Ectodermal cell (in vitro differentiated cells): Measurements from ENCODE around the gene GRIK5. TPM values are rescaled to one million over a fixed set of nuclear protein-coding genes. Genes with fewer than 3 reads are reported as not detected.

Experiments
- H3K27ac ChIP-seq: 2 replicates; pipeline ENCODE4 v1.7.0; 2013; ENCODE audit warnings: mild to moderate bottlenecking, low read depth, low read length; ENCODE audit not compliant: insufficient read depth, poor library complexity, severe bottlenecking
- H3K27me3 ChIP-seq: 2 replicates; pipeline ENCODE4 v1.7.0; 2013; ENCODE audit warnings: mild to moderate bottlenecking, low read length; ENCODE audit not compliant: insufficient read depth, control insufficient read depth, poor library complexity, severe bottlenecking
- H3K36me3 ChIP-seq: one replicate; pipeline ENCODE4 v1.7.0; 2013; ENCODE audit warnings: low read length; ENCODE audit not compliant: control insufficient read depth, insufficient read depth
- H3K4me1 ChIP-seq: one replicate; pipeline ENCODE4 v1.7.0; 2013; ENCODE audit warnings: low read length; ENCODE audit not compliant: control insufficient read depth, insufficient read depth
- H3K4me3 ChIP-seq: 2 replicates; pipeline ENCODE4 v1.7.0; 2013; ENCODE audit warnings: low read depth, low read length, control low read depth; ENCODE audit not compliant: insufficient read depth
- H3K9me3 ChIP-seq: 2 replicates; pipeline ENCODE4 v1.7.0; 2013; ENCODE audit warnings: mild to moderate bottlenecking, low read length, moderate library complexity; ENCODE audit not compliant: control insufficient read depth
- WGBS, 2 experiments: methylation state at CpG; one replicate each; pipeline ENCODE4 v1.1.7; 2013; ENCODE audit warnings: missing lambda C conversion rate in 2 of 2; 5-methylcytosine and 5-hydroxymethylcytosine counted together
- polyA plus RNA-seq, 4 experiments: library from polyadenylated mRNA; stranded (reverse); fragments of 50-300 nt; gene quantifications; one replicate each; pipeline ENCODE4 v1.2.3, GENCODE V29; 2013

The GRIK5 gene, protein sequence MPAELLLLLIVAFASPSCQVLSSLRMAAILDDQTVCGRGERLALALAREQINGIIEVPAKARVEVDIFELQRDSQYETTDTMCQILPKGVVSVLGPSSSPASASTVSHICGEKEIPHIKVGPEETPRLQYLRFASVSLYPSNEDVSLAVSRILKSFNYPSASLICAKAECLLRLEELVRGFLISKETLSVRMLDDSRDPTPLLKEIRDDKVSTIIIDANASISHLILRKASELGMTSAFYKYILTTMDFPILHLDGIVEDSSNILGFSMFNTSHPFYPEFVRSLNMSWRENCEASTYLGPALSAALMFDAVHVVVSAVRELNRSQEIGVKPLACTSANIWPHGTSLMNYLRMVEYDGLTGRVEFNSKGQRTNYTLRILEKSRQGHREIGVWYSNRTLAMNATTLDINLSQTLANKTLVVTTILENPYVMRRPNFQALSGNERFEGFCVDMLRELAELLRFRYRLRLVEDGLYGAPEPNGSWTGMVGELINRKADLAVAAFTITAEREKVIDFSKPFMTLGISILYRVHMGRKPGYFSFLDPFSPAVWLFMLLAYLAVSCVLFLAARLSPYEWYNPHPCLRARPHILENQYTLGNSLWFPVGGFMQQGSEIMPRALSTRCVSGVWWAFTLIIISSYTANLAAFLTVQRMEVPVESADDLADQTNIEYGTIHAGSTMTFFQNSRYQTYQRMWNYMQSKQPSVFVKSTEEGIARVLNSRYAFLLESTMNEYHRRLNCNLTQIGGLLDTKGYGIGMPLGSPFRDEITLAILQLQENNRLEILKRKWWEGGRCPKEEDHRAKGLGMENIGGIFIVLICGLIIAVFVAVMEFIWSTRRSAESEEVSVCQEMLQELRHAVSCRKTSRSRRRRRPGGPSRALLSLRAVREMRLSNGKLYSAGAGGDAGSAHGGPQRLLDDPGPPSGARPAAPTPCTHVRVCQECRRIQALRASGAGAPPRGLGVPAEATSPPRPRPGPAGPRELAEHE
- polyA plus RNA-seq (2013, experiment 1 of 4): 45.8 TPM
- 55.9 TPM for polyA plus RNA-seq (2013, experiment 2 of 4)
- 38.7 TPM for polyA plus RNA-seq (2013, experiment 3 of 4)
- 40.5 TPM for polyA plus RNA-seq (2013, experiment 4 of 4)

DNA sequence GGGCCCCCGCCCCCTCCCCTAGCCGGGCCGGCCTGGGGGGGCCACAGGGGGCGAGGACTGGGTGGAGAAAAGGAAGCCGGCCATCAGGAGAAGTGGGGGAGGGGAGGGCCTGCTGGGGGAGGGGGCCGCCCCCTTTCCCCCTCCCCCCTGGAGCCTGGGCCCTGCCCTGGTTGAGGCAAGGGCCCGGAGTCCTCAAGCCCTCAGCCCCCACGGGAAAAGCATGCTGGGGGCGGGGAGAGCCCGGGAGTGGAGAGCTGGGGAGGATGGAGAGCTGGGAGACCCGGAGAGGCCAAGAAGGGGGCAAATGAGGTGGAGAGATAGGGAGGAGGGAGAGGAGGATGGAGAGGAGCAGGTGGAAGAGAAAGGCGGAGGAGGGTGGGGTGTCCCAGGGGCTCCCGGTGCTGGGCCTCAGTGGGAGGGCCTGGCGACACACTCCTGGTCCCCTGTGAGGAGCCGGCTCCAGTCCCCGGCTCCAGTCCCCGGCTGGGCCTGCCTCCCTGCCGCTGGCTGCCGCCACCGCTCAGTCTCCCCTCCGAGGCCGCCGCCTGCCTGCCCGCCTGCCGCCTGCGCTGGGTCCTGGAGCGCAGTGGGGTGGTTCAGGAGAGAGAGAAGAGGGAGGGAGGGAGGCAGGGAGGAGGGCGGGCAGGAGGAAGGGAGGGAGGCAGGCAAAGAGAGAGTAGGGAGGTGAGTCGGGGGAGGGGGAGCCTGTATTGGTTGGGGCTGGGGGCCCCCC lies at the start of gene GRIK5:
Gene GRIK5, minus strand, starts transcription at position 588 of the 733 bp plus-strand sequence. CDS start 4,436 bp downstream, outside the sequence.
- Histone ChIP-seq H3K27me3 (no peaks in the 10 kb centered on the region), H3K36me3 (peaks cover 5% of the 10 kb centered on the region), H3K27ac (no peak within 1 kb of the TSS), H3K4me1 (peaks cover 20% of the 10 kb centered on the region), H3K4me3 (peak within 1 kb of the TSS; percentile 51), H3K9me3 (no peaks in the 10 kb centered on the region)
- WGBS, 2 experiments: 2 to 3% methylated on average over 25 to 29 of the region's 29 CpGs

DNA sequence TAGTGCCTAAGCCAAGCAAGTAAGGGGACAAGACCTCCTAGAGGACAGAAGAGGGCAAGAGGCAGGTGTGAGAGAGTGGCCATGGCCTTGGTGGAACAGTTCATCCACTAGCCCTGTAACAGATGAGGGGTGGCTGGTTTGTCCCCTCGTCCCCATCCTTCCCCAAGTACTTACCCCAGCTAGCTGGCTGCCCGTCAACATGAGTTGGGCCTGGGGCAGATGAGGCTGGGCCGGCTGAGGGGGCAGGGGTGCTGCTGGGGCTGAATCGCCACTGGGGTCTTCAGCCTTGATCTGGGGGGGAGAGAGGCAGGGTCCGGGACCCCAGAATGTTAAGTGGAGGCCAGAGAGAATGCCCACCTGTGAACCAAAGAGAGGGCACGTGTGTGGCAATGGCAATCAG lies 47.1 kb upstream of the GRIK5 start:
- Histone ChIP-seq H3K36me3 (no peaks in the 10 kb centered on the region), H3K9me3 (no peaks in the 10 kb centered on the region), H3K4me3 (no peak overlapping the region), H3K4me1 (no peaks in the 10 kb centered on the region), H3K27me3 (no peaks in the 10 kb centered on the region), H3K27ac (no peak overlapping the region)
- WGBS, 2 experiments: 89 to 94% methylated on average over 6 of the region's 6 CpGs

DNA sequence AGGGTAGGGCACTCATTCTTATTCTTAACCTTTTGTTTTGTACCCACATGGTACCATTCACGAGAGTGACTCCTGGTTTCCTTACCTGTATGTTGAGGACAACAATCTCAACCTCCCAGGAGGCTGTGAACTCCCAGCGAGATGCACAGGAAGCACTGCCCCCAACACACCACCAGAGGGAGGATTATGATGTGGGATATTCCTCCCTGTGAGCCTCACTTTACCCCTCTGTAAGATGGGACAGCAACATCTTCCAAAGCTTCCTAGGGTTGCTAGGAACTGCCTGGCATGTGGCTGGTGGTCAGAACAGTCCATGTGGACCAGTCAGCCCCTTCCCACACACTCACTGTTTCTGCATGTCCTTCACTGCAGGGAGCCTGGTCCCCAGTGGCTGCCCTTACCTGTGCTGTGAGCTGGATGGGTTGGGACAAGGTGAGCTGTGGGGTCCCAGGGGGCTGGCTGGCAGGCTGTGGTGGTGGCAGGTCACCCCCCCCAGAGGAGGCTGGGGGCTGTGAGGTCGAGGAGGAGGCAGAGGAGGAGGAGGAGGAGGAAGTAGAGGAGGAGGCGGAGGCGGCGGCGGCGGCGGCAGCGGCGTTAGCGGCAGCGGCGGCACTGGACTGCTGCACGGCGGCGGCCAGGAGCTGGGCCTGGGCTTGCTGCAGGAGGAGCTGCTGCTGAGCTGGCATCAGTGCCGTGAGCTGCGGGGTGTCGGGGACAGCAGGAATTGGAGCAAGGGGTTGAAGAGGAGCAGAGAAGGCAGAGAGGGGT lies 46.5 kb upstream of the GRIK5 start:
- WGBS, 2 experiments: 94% methylated on average over 20 of the region's 20 CpGs
- Histone ChIP-seq H3K4me1 (no peaks in the 10 kb centered on the region), H3K36me3 (no peaks in the 10 kb centered on the region), H3K9me3 (no peaks in the 10 kb centered on the region), H3K27me3 (no peaks in the 10 kb centered on the region), H3K27ac (no peak overlapping the region), H3K4me3 (no peak overlapping the region)

DNA sequence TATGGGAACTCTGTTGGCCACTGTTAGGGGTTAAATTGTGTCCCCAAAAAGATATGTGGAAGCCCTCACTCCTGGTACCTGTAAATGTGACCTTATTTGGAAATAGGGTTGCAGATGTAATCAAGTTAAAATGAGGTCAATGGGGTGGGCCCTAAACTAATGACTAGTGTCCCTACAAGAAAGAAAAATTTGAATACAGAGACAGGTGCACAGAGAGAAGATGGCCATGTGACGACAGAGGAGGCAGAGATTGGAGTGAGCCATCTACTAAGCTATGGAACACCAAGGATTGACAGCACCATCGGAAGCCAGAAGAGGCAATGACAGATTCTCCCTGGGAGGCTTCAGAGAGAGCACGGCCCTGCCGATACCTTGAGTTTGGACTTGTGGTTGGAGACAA lies 45.7 kb upstream of the GRIK5 start:
- Histone ChIP-seq H3K4me3 (no peak overlapping the region), H3K36me3 (no peaks in the 10 kb centered on the region), H3K9me3 (no peaks in the 10 kb centered on the region), H3K27me3 (no peaks in the 10 kb centered on the region), H3K4me1 (no peaks in the 10 kb centered on the region), H3K27ac (no peak overlapping the region)
- 89 to 92% methylated on average over 4 of the region's 4 CpGs for WGBS, 2 experiments

DNA sequence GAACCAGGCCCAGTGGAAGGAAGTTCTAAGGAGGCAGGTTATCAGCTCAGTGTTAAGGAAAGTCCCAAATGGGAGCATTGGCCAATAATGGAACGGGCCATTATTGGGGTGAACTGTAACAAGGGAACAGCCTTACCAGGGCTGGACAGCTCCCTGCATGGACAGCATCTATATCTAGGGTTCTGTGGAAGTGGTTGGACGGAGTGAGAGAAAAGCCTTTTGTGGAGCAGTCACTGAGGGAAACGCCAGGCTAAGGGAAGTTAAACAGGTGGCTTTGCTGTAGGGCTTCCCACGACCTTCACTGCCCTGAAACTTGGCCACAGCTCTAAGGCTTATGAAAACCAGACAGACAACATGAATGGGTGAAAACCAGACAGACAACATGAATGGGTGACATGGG lies 45.2 kb upstream of the GRIK5 start:
- H3K27me3 ChIP-seq: no peaks in the 10 kb centered on the region
- 89% methylated on average over 4 of the region's 4 CpGs for WGBS, 2 experiments
- no peaks in the 10 kb centered on the region for H3K36me3 ChIP-seq
- H3K9me3 ChIP-seq: no peaks in the 10 kb centered on the region
- no peaks in the 10 kb centered on the region for H3K4me1 ChIP-seq
- no peak overlapping the region for H3K4me3 ChIP-seq
- no peak overlapping the region for H3K27ac ChIP-seq

DNA sequence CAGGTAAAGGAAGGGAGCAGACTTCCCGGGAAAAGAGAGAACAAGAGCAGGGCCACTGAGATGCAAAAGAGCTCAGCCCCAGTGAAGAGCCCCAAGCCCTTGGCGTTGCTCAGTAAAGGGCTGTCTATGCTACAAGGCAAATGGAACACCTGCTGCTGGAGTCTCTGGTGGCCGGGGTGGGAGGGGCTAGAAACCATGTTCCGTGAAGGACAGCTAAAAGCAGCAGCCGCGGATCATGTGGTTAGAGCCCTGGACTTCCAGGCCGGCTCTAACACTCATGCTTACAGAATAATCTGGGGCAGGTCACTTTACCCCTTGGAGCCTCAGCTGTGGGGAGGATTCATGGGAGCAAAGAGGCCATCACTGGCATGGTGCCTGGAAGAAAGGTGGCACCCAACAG lies 44.4 kb upstream of the GRIK5 start:
- no peaks in the 10 kb centered on the region for H3K9me3 ChIP-seq

DNA sequence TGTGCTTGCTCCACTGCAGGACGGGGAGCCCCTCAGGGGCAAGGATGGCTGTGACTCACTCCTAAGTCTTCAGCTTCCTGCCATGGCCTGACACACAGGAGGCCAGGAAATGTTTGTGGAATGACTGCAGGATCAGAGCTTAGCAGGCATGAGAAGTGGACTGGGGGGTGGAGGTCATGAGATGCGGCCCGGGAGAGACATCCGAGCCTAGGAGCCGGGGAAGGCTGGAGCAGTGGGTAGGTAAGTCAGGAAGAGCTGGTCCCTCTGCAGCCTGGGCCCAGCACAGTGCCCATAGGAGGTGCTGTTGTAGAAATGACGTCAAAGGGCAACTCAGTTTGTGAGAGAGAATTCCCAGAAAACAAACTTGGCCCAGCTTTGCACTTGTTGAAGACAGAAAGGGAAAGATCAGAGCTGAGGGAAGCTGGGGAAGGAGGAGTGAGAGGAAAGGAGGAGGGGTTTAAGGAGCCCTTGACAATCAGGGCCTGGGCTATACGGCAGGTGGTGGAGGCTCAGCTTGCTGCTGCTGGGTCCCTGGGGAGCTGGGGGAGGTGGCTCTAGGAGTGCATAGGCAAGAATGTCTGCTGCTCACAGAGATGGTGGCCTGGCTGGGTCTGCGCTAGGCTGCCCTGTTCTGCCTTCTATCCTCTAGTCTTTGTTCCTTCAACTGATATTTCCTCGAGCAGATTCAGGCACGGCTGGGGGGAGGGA lies 43.8 kb upstream of the GRIK5 start:
- H3K4me3 ChIP-seq: no peak overlapping the region
- no peak overlapping the region for H3K27ac ChIP-seq
- no peaks in the 10 kb centered on the region for H3K9me3 ChIP-seq
- no peaks in the 10 kb centered on the region for H3K4me1 ChIP-seq
- WGBS, 2 experiments: 42 to 51% methylated on average over 10 of the region's 10 CpGs
- no peaks in the 10 kb centered on the region for H3K36me3 ChIP-seq
- no peaks in the 10 kb centered on the region for H3K27me3 ChIP-seq

More for the DNA sequence above, 44.4 kb upstream of the GRIK5 start:
- no peaks in the 10 kb centered on the region for H3K36me3 ChIP-seq
- no peak overlapping the region for H3K27ac ChIP-seq
- no peaks in the 10 kb centered on the region for H3K27me3 ChIP-seq
- no peak overlapping the region for H3K4me3 ChIP-seq
- H3K4me1 ChIP-seq: no peaks in the 10 kb centered on the region
- WGBS, 2 experiments: 28 to 38% methylated on average over 7 of the region's 7 CpGs

DNA sequence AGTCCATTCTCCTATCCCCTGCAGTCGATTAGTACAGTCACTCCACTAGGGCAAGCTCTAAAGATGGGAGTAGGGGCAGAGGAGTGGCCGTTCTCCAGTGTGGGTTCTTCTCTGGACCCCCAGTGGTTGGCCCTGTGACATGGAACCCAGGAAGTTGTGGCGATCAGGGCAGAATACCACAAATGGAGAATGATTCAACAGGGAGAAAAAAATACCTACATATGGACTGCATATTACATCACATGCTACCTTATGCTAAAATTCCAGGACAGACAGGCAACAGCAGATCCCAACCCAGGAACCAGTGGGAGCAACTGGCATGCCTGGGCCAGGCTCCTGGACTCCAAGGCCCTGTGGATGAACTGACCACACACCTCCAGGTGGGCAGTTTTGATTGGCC lies 41.8 kb upstream of the GRIK5 start:
- H3K4me1 ChIP-seq: no peaks in the 10 kb centered on the region
- no peaks in the 10 kb centered on the region for H3K27me3 ChIP-seq
- no peak overlapping the region for H3K27ac ChIP-seq
- 78 to 92% methylated on average over 3 of the region's 3 CpGs for WGBS, 2 experiments
- no peak overlapping the region for H3K4me3 ChIP-seq
- no peaks in the 10 kb centered on the region for H3K9me3 ChIP-seq
- H3K36me3 ChIP-seq: no peaks in the 10 kb centered on the region

DNA sequence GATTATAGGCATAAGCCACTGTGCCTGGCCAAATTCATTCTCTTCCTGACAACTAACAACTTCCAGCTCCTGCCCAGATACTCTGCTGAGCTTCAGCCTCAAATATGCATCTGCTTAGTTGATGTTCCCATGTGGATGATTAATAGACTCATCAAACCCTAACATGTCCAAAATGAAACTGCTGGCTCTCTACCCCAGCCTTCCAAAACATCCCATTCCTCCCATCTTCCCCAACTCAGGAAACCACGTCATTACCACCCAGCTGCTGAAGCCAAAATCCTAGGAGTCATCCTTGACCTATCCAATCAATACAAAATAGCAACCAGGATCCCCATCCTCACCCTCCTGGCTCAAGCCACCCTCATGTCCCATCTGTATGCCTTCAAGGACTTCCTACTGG lies 41.4 kb upstream of the GRIK5 start:
- no peaks in the 10 kb centered on the region for H3K4me1 ChIP-seq
- no peak overlapping the region for H3K27ac ChIP-seq
- no peak overlapping the region for H3K4me3 ChIP-seq
- H3K9me3 ChIP-seq: no peaks in the 10 kb centered on the region
- no peaks in the 10 kb centered on the region for H3K36me3 ChIP-seq
- no peaks in the 10 kb centered on the region for H3K27me3 ChIP-seq
- 80 to 92% methylated on average over 1 of the region's 1 CpG for WGBS, 2 experiments
